T1000 (cell line): Measurements from ENCODE around the gene HLA-DMA.
A peak's percentile ranks its signal among the peaks of the same experiment; 100 is the strongest.

Experiments used
- DNase-seq: peaks from one replicate; lab custom pipeline; 2025; ENCODE audit warnings: mixed read lengths; lab: John Stamatoyannopoulos, UW

HLA-DMA gene

GRCh38 chr6:32974541-32975308 lies 21.8 kb upstream of the HLA-DMA start:
- DNase-seq = no peak

- no peak for DNase-seq
Measured at GRCh38 chr6:32974016-32974333, 21.1 kb upstream of the HLA-DMA start.

GRCh38 chr6:32973144-32974015 lies 20.5 kb upstream of the HLA-DMA start:
- DNase-seq = no peak

- DNase-seq = no peak
Measured at GRCh38 chr6:32972353-32973143, 19.7 kb upstream of the HLA-DMA start.

GRCh38 chr6:32971581-32972352 lies 18.9 kb upstream of the HLA-DMA start:
- peak; percentile 99 for DNase-seq

- no peak for DNase-seq
Measured at GRCh38 chr6:32971242-32971580, 18.3 kb upstream of the HLA-DMA start.

GRCh38 chr6:32970413-32971241 lies 17.7 kb upstream of the HLA-DMA start:
- peak; percentile 48 for DNase-seq

- peak; percentile 64 for DNase-seq
Measured at GRCh38 chr6:32969685-32970412, 17.0 kb upstream of the HLA-DMA start.

GRCh38 chr6:32968867-32969684 lies 16.2 kb upstream of the HLA-DMA start:
- DNase-seq = peak; percentile 57

- DNase-seq = peak; percentile 90
Measured at GRCh38 chr6:32968093-32968866, 15.4 kb upstream of the HLA-DMA start, which contains the start of gene BRD2. Gene BRD2, plus strand, starts transcription at chr6:32968594. Its CDS starts 4,305 bp downstream, at chr6:32972899.

- no peak for DNase-seq
Measured at GRCh38 chr6:32967151-32968091, 14.5 kb upstream of the HLA-DMA start.

GRCh38 chr6:32964776-32965175 lies 11.9 kb upstream of the HLA-DMA start:
- DNase-seq = no peak

- no peak for DNase-seq
Measured at GRCh38 chr6:32963866-32964265, 11.0 kb upstream of the HLA-DMA start.

- DNase-seq = no peak
Measured at GRCh38 chr6:32962213-32962826, 9.4 kb upstream of the HLA-DMA start.

- DNase-seq = no peak
Measured at GRCh38 chr6:32960563-32960962, 7.7 kb upstream of the HLA-DMA start.

- DNase-seq = no peak
Measured at GRCh38 chr6:32956176-32956575, 3.3 kb upstream of the HLA-DMA start.
